ENCODE results near the gene HAVCR1. TPM values are rescaled to one million over a fixed set of nuclear protein-coding genes. Genes with fewer than 3 reads are reported as not detected.

HAVCR1 gene
- 1.6 and 2.2 TPM in 2 replicates for total RNA-seq

DNA sequence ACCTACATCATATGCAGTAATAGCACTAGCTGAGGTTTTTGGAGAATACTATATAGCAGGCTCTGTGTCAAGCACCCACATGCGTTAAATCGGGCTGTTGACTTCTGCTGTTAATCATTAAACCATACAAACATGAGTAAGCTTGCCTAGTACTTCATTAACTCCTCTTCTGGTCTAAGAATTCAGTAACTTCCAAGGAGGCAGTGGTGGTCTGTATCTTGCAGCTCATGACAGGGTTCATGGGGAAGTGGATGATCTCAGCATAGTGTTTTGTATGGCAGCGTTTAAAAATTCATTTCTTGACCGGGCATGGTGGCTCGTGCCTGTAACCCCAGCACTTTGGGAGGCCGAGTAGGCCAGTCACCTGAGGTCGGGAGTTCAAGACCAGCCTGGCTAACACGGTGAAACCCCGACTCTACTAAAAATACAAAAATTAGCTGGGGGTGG lies at the start of gene HAVCR1:
Gene HAVCR1, minus strand, starts transcription at position 24 of the 447 bp plus-strand sequence. CDS start 1,173 bp downstream, outside the sequence.
- Mint-ChIP-seq H3K9me3 (no peaks in the 10 kb centered on the region), H3K4me1 (peaks cover 6% of the 10 kb centered on the region), H3K4me3 (no peak within 1 kb of the TSS), H3K36me3 (ENCODE audit: low read depth) (peaks cover 2% of the 10 kb centered on the region), H3K27ac (peak within 1 kb of the TSS; percentile 11), H3K27me3 (no peaks in the 10 kb centered on the region)
- intact Hi-C loops (cut with micrococcal nuclease), result no loop called here
- DNase-seq, result no peak

DNA sequence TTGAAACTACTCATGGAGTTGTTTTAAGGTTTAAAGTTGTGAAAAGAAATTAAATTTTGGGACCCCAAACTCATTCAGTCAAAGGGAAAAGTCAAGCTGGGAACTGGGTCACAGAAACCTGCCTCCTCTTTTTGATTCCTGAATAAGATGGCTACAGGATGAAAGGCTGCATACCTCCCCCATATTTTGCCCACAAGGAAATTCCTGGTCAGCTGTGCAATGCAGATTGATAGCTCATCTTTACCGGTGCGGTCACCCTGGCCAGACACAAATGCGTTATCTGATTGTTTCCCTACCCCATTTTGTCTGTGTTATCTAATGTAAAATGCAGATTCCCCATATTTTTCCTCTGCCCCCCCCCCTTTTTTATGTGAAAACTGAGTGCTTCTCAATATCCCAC lies 48.6 kb upstream of the HAVCR1 start:
- peak overlapping the region; percentile 97 for H3K4me3 Mint-ChIP-seq
- peaks cover 55% of the 10 kb centered on the region for H3K4me1 Mint-ChIP-seq
- peak overlapping the region; percentile 98 for H3K27ac Mint-ChIP-seq
- H3K36me3 Mint-ChIP-seq (ENCODE audit: low read depth), result peaks cover 44% of the 10 kb centered on the region
- H3K9me3 Mint-ChIP-seq, result no peaks in the 10 kb centered on the region
- no peak for DNase-seq
- intact Hi-C loops (cut with micrococcal nuclease), result loop anchor here (2.0 to 10.0 kb wide), 3 partner anchors 35 to 1327 kb away; partner anchors contain the start of genes ITK and MED7
- no peaks in the 10 kb centered on the region for H3K27me3 Mint-ChIP-seq

DNA sequence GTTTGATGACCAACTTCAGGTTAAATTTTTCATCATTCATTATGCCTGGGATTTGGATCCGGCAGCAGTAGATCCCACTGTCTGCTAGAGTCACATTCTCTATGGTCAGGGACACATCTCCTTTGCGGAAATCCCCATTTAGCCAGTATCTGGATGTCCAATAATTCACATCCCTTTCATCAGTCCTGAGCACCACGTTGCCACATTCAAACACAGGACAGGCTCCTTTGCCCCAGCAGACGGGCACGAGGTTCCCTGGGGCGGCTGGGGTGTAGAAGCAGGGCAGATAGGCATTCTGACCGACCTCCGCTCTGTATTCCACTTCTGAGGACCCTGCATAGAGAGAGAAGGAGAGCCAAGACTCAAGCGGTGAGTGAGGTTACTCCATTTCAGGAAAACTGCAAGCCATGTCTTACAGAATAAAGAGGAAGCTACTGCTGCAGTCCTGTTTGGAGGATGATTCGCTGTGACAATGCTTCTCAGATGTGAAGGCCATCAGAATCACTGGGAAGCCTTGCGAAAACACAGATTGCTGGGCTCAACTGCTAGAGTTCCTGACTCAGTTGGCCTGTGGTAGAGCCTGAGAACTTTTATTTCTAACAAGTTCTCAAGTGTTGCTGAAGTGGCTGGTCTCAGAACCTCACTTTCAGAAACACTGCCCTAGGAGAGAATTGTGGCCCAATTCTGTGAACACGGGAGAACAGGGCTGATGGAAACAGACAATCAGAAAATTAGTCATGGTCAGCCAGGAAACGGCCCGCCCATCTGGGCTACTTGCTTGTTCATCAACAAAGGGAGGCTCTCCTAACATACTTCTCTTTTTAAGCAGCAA lies 47.9 kb upstream of the HAVCR1 start:
- H3K27ac Mint-ChIP-seq, result peak overlapping the region; percentile 98
- peaks cover 50% of the 10 kb centered on the region for H3K36me3 Mint-ChIP-seq (ENCODE audit: low read depth)
- DNase-seq, result peak; percentile 71
- peaks cover 55% of the 10 kb centered on the region for H3K4me1 Mint-ChIP-seq
- H3K9me3 Mint-ChIP-seq, result no peaks in the 10 kb centered on the region
- peak overlapping the region; percentile 97 for H3K4me3 Mint-ChIP-seq
- intact Hi-C loops (cut with micrococcal nuclease), result loop anchor here (2.0 to 10.0 kb wide), 3 partner anchors 36 to 1328 kb away; partner anchors contain the start of genes ITK and MED7
- no peaks in the 10 kb centered on the region for H3K27me3 Mint-ChIP-seq

DNA sequence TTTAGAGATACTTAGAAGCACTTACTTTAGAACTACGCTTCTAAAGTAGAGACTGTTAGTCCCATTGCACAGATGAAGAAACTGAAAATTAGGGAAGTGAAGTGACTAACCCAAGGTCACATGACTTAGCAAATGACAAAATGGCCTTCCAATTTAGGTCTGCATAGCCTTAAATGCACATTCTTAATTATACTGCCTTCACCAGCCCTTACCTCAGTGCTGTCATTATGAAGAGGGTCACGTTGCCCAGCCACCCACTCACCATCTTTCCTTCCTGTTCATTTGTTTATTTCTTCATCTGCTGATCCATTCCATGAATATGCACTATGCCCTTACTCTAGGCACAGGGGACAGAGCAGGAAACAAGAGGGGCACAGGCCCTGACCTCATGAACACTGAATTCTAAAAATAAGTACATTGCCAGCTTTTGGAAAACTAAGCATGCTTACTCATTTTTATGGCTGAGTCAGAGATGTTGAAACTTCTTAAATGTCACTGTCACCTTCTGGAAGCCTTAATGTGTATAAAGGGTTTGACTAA lies 41.3 kb upstream of the HAVCR1 start:
- peak; percentile 61 for DNase-seq
- Mint-ChIP-seq H3K27me3 (no peaks in the 10 kb centered on the region), H3K9me3 (no peaks in the 10 kb centered on the region), H3K36me3 (ENCODE audit: low read depth) (peaks cover 73% of the 10 kb centered on the region), H3K4me3 (peak overlapping the region; percentile 42), H3K4me1 (peaks cover 41% of the 10 kb centered on the region), H3K27ac (peak overlapping the region; percentile 93)
- intact Hi-C loops (cut with micrococcal nuclease), result loop anchor here (1.0 to 10.0 kb wide), 6 partner anchors 9 to 1335 kb away; partner anchors contain the start of genes HAVCR2 and ITK

DNA sequence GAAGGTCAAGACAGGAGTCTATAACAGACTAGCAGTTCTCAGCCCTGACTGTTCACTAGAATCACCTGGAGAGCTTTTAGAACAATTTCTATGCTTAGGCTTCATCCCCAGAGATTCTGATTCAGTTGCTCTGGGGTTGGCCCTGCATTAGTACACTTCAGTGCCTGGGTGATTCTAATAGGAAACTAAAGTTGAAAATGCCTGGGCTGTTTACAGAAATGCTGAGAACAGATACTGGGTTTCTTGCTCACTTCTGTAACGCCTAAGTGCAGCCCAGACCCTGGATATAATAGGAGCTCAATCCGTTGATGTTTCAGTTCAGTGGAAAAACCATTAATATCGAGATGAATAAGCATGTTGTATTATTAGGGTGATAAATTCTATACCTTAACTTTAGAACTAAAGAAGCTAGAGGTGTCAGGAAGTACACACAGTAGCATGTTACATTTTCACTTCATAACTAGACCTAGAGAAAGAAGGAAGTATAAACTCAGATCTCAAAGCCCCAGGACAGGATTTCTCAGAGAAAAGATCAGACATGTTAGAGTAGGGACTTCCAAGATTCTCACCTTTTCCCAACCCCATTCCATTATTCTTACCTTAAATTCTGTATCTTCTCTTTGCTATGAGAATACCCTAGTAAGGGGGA lies 29.6 kb upstream of the HAVCR1 start:
- no peak for DNase-seq
- no peak overlapping the region for H3K27ac Mint-ChIP-seq
- H3K4me1 Mint-ChIP-seq, result peaks cover 17% of the 10 kb centered on the region
- H3K36me3 Mint-ChIP-seq (ENCODE audit: low read depth), result peaks cover 75% of the 10 kb centered on the region
- no peaks in the 10 kb centered on the region for H3K27me3 Mint-ChIP-seq
- no peak overlapping the region for H3K4me3 Mint-ChIP-seq
- intact Hi-C loops (cut with micrococcal nuclease), result no loop called here
- no peaks in the 10 kb centered on the region for H3K9me3 Mint-ChIP-seq

DNA sequence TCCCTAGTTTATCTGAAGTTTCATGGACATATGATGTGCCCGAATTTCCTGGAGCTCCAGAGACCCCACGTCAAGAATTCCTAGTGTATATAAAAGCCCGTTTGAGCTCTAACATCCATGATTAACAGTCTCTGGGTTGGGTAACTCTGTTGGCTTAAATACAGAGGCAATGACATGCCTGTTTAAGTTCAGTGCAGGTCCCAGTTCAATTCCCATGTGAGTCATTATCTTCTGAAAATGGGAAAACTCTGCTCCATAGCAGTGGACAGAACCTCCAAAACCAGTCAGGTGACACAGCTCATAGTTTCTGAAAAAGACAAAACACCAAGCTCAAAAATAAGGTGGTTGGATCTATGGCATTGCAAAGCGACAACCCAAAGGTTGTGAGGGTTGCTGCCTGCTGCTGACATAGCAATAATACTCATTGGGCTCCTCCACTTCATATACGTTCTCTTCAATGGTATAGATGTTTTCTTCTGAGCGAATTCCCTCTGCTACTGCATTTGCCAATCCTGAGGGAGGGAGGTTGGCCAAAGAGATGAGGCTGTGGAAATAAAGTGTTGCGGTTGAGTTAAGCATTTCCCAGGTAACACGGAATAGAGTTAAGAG lies 27.9 kb upstream of the HAVCR1 start:
- Mint-ChIP-seq H3K4me3 (no peak overlapping the region), H3K27ac (no peak overlapping the region), H3K27me3 (no peaks in the 10 kb centered on the region), H3K9me3 (no peaks in the 10 kb centered on the region), H3K4me1 (peaks cover 13% of the 10 kb centered on the region), H3K36me3 (ENCODE audit: low read depth) (peaks cover 79% of the 10 kb centered on the region)
- no peak for DNase-seq
- intact Hi-C loops (cut with micrococcal nuclease), result no loop called here

DNA sequence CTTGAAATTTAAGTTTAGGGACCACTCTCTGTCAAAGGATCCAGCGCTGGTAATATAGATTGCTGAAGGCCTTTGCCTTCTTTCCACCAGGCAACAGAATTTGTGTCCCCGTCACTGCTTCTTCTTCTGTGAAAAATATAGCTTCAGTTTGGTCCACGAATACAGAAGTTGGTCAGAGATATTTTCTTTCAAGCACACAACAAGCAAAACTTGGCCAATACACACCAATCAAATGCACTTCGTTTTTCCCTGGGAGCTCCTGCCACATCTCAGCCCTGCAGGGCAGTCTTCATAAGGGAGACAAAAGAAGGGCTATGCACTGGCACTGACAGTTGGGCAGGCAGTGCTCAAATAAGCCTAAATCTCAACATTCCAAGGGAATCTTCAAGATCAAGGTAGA lies 27.0 kb upstream of the HAVCR1 start:
- peaks cover 8% of the 10 kb centered on the region for H3K4me1 Mint-ChIP-seq
- H3K27me3 Mint-ChIP-seq, result no peaks in the 10 kb centered on the region
- peak overlapping the region; percentile 48 for H3K27ac Mint-ChIP-seq
- H3K9me3 Mint-ChIP-seq, result no peaks in the 10 kb centered on the region
- H3K36me3 Mint-ChIP-seq (ENCODE audit: low read depth), result peaks cover 71% of the 10 kb centered on the region
- no peak overlapping the region for H3K4me3 Mint-ChIP-seq
- DNase-seq, result no peak
- intact Hi-C loops (cut with micrococcal nuclease), result no loop called here

DNA sequence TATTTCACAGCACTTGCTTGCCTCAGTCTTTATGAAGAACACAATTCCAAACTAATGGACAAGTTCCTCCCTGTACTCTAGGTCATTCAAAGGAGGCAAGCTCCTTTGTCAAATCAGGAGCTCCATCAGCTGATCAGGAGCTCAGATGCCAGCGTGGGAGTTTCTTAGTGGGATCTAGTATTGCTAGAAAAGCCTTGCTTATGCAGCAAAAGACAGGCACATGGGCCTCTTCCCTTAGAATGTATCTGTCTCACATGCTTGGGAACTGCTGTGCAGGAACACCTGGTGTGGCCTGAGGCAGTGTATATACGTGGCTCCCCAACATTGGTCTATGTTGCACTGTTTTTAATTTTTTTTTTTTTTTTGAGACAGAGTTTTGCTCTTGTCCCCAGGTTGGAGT lies 21.4 kb upstream of the HAVCR1 start:
- Mint-ChIP-seq H3K4me3 (no peak overlapping the region), H3K27me3 (no peaks in the 10 kb centered on the region), H3K27ac (no peak overlapping the region), H3K36me3 (ENCODE audit: low read depth) (peaks cover 30% of the 10 kb centered on the region), H3K4me1 (peaks cover 16% of the 10 kb centered on the region), H3K9me3 (peaks cover 4% of the 10 kb centered on the region)
- DNase-seq, result no peak
- intact Hi-C loops (cut with micrococcal nuclease), result no loop called here

DNA sequence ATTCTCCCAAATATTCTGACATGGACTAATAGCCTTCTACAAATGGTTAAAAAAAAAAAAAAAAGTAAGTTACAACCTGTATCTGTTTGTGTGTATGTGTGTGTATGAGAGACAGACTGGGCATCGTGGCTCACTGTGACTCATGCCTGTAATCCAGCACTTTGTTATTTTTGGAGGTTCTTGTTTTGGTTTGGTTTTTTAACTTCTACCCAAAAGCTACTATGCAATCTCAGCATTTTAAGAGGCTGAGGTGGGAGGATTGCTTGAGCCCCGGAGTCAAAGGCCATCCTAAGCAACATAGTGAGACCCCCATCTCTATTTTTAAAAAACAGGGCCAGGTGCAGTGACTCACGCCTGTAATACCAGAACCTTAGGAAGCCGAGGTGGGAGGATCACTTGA lies 17.6 kb upstream of the HAVCR1 start:
- peak overlapping the region; percentile 59 for H3K27ac Mint-ChIP-seq

DNA sequence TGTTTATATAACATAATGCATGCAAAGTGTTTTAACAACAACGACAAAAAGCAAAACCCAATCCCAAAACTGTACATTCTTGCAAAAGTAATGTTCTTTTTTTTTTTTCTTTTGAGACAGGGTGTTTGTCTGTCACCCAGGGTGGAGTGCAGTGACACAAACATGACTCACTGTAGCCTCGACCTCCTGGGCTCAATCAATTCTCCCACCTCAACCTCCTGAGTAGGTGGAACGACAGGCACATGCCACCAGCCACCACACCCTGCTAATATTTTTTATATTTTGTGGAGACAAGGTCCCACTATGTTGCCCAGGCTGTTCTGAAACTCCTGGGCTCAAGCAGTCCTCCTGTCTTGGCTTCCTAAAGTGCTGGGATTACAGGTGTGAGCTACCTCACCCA lies 13.6 kb upstream of the HAVCR1 start:
- intact Hi-C loops (cut with micrococcal nuclease), result loop anchor here (1.0 kb wide), 1 partner anchor 42 kb away; no protein-coding TSS in a partner anchor
- peak overlapping the region; percentile 1 for H3K4me3 Mint-ChIP-seq
- peak overlapping the region; percentile 52 for H3K27ac Mint-ChIP-seq
- peaks cover 42% of the 10 kb centered on the region for H3K4me1 Mint-ChIP-seq
- H3K9me3 Mint-ChIP-seq, result peaks cover 8% of the 10 kb centered on the region
- DNase-seq, result peak; percentile 64
- no peaks in the 10 kb centered on the region for H3K27me3 Mint-ChIP-seq
- peaks cover 12% of the 10 kb centered on the region for H3K36me3 Mint-ChIP-seq (ENCODE audit: low read depth)

More for the DNA sequence above, 17.6 kb upstream of the HAVCR1 start:
- DNase-seq, result peak; percentile 62
- Mint-ChIP-seq H3K4me3 (no peak overlapping the region), H3K27me3 (no peaks in the 10 kb centered on the region), H3K4me1 (peaks cover 45% of the 10 kb centered on the region), H3K9me3 (peaks cover 8% of the 10 kb centered on the region), H3K36me3 (ENCODE audit: low read depth) (peaks cover 16% of the 10 kb centered on the region)
- intact Hi-C loops (cut with micrococcal nuclease), result no loop called here

DNA sequence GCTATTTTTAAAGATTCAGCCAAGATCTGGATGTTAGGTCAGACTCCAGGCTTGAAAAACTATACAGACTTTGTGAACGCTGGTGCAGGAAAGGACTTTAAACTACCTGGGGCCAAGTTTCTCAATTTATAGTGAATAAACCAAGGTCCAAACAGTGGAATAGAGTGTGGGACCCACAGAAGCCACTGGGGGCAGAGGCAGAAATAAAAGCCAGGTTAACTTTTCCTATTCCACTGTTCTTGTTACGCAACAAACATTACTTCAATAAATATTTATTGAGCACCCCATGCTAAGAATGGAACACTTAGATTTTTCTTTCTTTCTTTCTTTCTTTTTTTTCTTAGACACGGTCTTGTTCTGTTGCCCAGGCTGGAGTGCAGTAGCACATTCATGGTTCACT lies 11.0 kb upstream of the HAVCR1 start:
- Mint-ChIP-seq H3K4me1 (peaks cover 38% of the 10 kb centered on the region), H3K27ac (no peak overlapping the region), H3K36me3 (ENCODE audit: low read depth) (peaks cover 6% of the 10 kb centered on the region), H3K9me3 (peaks cover 4% of the 10 kb centered on the region), H3K4me3 (no peak overlapping the region), H3K27me3 (no peaks in the 10 kb centered on the region)
- intact Hi-C loops (cut with micrococcal nuclease), result no loop called here
- DNase-seq, result no peak

DNA sequence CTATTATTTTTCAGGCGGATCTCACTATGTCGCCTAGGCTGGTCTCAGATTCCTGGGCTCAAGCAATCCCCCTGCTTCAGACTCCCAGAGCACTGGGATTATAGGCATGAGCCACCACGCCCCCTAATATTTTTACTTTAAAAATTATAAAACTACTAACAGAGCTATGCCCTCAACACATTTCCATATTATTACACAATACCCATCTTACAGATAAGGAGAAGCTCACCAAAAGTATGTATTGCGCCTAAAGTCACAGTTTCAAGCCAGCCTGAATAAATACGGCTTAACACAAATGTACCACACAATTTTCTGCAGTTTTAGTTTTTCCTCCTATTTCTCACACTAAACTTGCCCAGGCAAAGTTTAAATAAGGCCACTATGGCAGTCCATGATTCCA lies 9.9 kb upstream of the HAVCR1 start:
- peaks cover 5% of the 10 kb centered on the region for H3K36me3 Mint-ChIP-seq (ENCODE audit: low read depth)
- no peaks in the 10 kb centered on the region for H3K9me3 Mint-ChIP-seq
- no peak overlapping the region for H3K27ac Mint-ChIP-seq
- no peak for DNase-seq
- H3K4me1 Mint-ChIP-seq, result peaks cover 32% of the 10 kb centered on the region
- H3K4me3 Mint-ChIP-seq, result no peak overlapping the region
- intact Hi-C loops (cut with micrococcal nuclease), result no loop called here
- no peaks in the 10 kb centered on the region for H3K27me3 Mint-ChIP-seq

DNA sequence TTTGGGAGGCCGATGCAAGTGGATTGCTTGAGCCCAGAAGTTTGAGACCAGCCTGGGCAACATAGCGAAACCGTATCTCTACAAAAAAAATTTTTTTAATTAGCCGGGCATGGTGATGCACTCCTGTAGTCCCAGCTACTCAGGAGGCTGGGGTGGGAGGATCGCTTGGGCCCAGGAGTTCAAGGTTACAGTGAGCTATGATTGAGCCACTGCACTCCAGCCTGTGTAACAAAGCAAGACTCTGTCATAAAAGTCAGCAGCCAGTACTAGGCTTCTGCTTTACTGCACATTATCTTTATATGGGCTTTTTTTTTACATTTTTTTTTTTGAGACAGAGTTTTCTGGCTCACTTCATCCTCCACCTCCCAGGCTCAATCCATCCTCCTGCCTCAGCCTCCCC lies 9.4 kb upstream of the HAVCR1 start:
- no peak overlapping the region for H3K27ac Mint-ChIP-seq
- H3K27me3 Mint-ChIP-seq, result no peaks in the 10 kb centered on the region
- intact Hi-C loops (cut with micrococcal nuclease), result no loop called here
- H3K4me1 Mint-ChIP-seq, result peaks cover 29% of the 10 kb centered on the region
- H3K36me3 Mint-ChIP-seq (ENCODE audit: low read depth), result peaks cover 3% of the 10 kb centered on the region
- no peak for DNase-seq
- no peak overlapping the region for H3K4me3 Mint-ChIP-seq
- no peaks in the 10 kb centered on the region for H3K9me3 Mint-ChIP-seq
